T-cell (primary cell): ENCODE measurements around the gene LRP5. TPM values are rescaled to one million over a fixed set of nuclear protein-coding genes. Genes with fewer than 3 reads are reported as not detected.

Source experiments
- ATAC-seq, 4 experiments: fragments of 200-7000 bp in 3 of 4; fragments of 150-1000 bp in 1 of 4; cut with Tn5 transposase; replicated peaks in 1 of 4; 1 replicate in 3 of 4; 2 replicates in 1 of 4; pipeline ENCODE4 v1.10.0; 2021; ENCODE audit warnings: moderate library complexity in 3 of 4, mild to moderate bottlenecking in 2 of 4, moderate number of reproducible peaks in 1 of 4
- CTCF ChIA-PET, 2 donors: fragments of 300-600 bp; sonication (Branson Sonifier 250); formaldehyde crosslinking; loops; one replicate each; lab custom pipeline; 2022; ENCODE audit warnings: antibody characterized with exemption in 2 of 2; lab: Charles Lee
- POLR2A ChIA-PET, 2 donors: fragments of 300-600 bp; sonication (Branson Sonifier 250); formaldehyde crosslinking; loops; one replicate each; lab custom pipeline; 2022; ENCODE audit warnings: antibody characterized with exemption in 2 of 2; lab: Charles Lee
- DNase-seq, 35 experiments: peaks; one replicate each; pipeline versions ENCODE4 v3.0.0 to v3.0.0-alpha.2; 2013 to 2023
- H3K27ac ChIP-seq: one replicate; pipeline ENCODE4 v1.5.1; 2013; ENCODE audit warnings: low read length
- H3K27me3 ChIP-seq, 2 experiments: replicated peaks in 1 of 2; 1 replicate in 1 of 2; 2 replicates in 1 of 2; pipeline versions ENCODE4 v1.6.1 to v1.7.0; 2013; ENCODE audit warnings: low read length in 1 of 2, mixed read lengths in 1 of 2; ENCODE audit not compliant: control insufficient read depth in 2 of 2, insufficient read depth in 2 of 2; ENCODE audit errors: extremely low read depth in 1 of 2
- H3K36me3 ChIP-seq, 2 donors: 1 replicate in 1 of 2; 2 replicates in 1 of 2; pipeline versions ENCODE4 v1.6.1 to v1.7.0; 2013; ENCODE audit warnings: low read length in 1 of 2; ENCODE audit not compliant: control insufficient read depth in 2 of 2, insufficient read depth in 1 of 2; ENCODE audit errors: extremely low read depth in 1 of 2
- H3K4me1 ChIP-seq, 2 experiments: 1 replicate in 1 of 2; 2 replicates in 1 of 2; pipeline versions ENCODE4 v1.6.1 to v1.7.0; 2013; ENCODE audit warnings: low read length in 2 of 2, mixed read lengths in 1 of 2; ENCODE audit not compliant: insufficient read depth in 2 of 2, control insufficient read depth in 1 of 2; ENCODE audit errors: extremely low read depth in 1 of 2
- H3K4me3 ChIP-seq, 2 donors: 1 replicate in 1 of 2; 2 replicates in 1 of 2; pipeline versions ENCODE4 v1.5.1 to v1.7.0; 2013; ENCODE audit warnings: mild to moderate bottlenecking in 2 of 2, low read length in 1 of 2, moderate library complexity in 1 of 2; ENCODE audit not compliant: control insufficient read depth in 1 of 2; ENCODE audit errors: extremely low read depth in 1 of 2
- H3K9me3 ChIP-seq: 2 replicates; pipeline ENCODE4 v1.7.0; 2013
- H3K27ac Mint-ChIP-seq, 2 donors: one replicate each; pipeline ENCODE4 v1.8.0; 2020 to 2021; ENCODE audit warnings: mild to moderate bottlenecking in 2 of 2, mixed read lengths in 2 of 2
- H3K27me3 Mint-ChIP-seq, 2 donors: one replicate each; pipeline ENCODE4 v1.8.0; 2021 to 2022; ENCODE audit warnings: mixed read lengths in 2 of 2
- H3K36me3 Mint-ChIP-seq: one replicate; pipeline ENCODE4 v1.8.0; 2021; ENCODE audit warnings: mixed read lengths
- H3K4me1 Mint-ChIP-seq, 3 donors: one replicate each; pipeline ENCODE4 v1.8.0; 2020 to 2022; ENCODE audit warnings: mixed read lengths in 3 of 3, mild to moderate bottlenecking in 1 of 3
- H3K4me3 Mint-ChIP-seq, 3 donors: one replicate each; pipeline ENCODE4 v1.8.0; 2020 to 2022; ENCODE audit warnings: mild to moderate bottlenecking in 3 of 3, mixed read lengths in 3 of 3, moderate library complexity in 3 of 3
- H3K9me3 Mint-ChIP-seq, 3 donors: one replicate each; pipeline ENCODE4 v1.8.0; 2020 to 2022; ENCODE audit warnings: mixed read lengths in 3 of 3
- whole genome bisulfite sequencing: methylation state at CpG from one replicate; pipeline ENCODE4 v1.1.5; 2013; ENCODE audit warnings: missing lambda C conversion rate; ENCODE audit not compliant: insufficient coverage; 5-methylcytosine and 5-hydroxymethylcytosine counted together
- total RNA-seq, 35 experiments: library from RNA in 6 of 35; stranded (reverse) in 6 of 35; fragments of 120-200 nt in 1 of 35; gene quantifications; one replicate each; pipeline versions ENCODE4 v1.2.1 to v1.2.4 and lab custom pipeline; 2013 to 2026

Gene LRP5
- total RNA-seq, 5 donors from 2014 or later (not counting 1 experiment from before 2014, with no cell fraction given), result 1.8 to 11.3 (median 7.0) TPM

DNA sequence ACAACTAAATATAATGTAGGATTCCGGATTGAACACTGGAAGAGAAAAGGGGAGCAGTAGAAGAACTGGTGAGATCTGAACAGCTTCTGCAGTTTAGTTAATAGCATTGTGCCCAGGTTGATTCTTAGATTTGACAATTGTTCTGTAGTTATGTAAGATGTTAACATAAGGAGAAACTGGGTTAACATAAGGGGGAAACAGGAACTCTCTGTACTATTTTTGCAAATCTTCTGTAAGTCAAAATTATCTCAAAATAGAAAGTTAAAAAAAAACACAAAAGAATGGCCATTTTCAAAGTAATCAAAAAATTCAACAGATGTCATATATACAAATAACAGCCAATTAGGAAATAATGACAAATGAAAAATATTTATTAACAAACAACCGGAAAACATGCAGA lies 18.7 kb upstream of the LRP5 start:
- Histone ChIP-seq H3K9me3 (no peaks in the 10 kb centered on the region), H3K4me1 (peaks cover 0 to 8% of the 10 kb centered on the region in 2 experiments), H3K27me3 (peaks cover 0 to 14% of the 10 kb centered on the region in 2 experiments), H3K4me3 (no peak overlapping the region), H3K27ac (no peak overlapping the region), H3K36me3 (no peaks in the 10 kb centered on the region)
- peaks cover 3% of the 10 kb centered on the region for H3K36me3 Mint-ChIP-seq
- H3K27me3 Mint-ChIP-seq, result peaks cover 0 to 2% of the 10 kb centered on the region in 2 donors
- CTCF ChIA-PET, result no interaction called here
- H3K4me1 Mint-ChIP-seq, result peaks cover 0 to 4% (median 1%) of the 10 kb centered on the region in 3 donors
- 71% methylated on average over 1 of the region's 2 CpGs for WGBS
- POLR2A ChIA-PET, result no interaction called here
- no peak overlapping the region for H3K27ac Mint-ChIP-seq
- no peak for ATAC-seq
- H3K9me3 Mint-ChIP-seq, result peaks cover 0 to 3% (median 0%) of the 10 kb centered on the region in 3 donors
- no peak for DNase-seq
- H3K4me3 Mint-ChIP-seq, result no peak overlapping the region

DNA sequence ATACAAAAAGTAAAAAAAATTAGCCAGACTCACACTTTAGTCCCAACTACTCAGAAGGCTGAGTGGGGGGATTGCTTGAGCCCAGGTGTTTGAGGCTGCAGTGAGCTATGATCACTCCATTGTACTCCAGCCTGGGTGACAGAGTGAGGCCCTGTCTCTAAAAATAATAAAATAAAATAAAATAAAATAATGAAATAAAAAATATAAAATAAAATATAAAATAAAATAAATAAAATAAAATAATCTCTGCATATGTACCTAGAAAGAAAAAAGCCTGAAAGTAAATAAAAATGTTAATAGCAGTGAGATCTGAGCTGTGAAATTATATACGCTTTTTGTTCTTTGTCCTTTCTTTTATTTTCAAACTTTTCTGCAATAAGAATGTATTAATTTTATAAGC lies 17.1 kb upstream of the LRP5 start:
- no peaks in the 10 kb centered on the region for H3K36me3 Mint-ChIP-seq
- no peaks in the 10 kb centered on the region for H3K9me3 ChIP-seq
- H3K4me3 Mint-ChIP-seq, result no peak overlapping the region
- peaks cover 0 to 4% (median 1%) of the 10 kb centered on the region in 3 donors for H3K4me1 Mint-ChIP-seq
- H3K27ac ChIP-seq, result no peak overlapping the region
- H3K4me1 ChIP-seq, result peaks cover 0 to 8% of the 10 kb centered on the region in 2 experiments
- WGBS, result no CpG with 5 or more reads among the region's 1 CpG
- H3K27me3 Mint-ChIP-seq, result no peaks in the 10 kb centered on the region
- CTCF ChIA-PET, result interaction anchor here (1.1 to 4.2 kb wide), 3 partner anchors 24 to 48 kb away, joined by 3 to 29 read pairs (median 4); no protein-coding TSS in a partner anchor
- no peaks in the 10 kb centered on the region for H3K9me3 Mint-ChIP-seq
- no peak overlapping the region for H3K4me3 ChIP-seq
- POLR2A ChIA-PET, result no interaction called here
- ATAC-seq, result no peak
- H3K27ac Mint-ChIP-seq, result no peak overlapping the region
- peaks cover 0 to 19% of the 10 kb centered on the region in 2 experiments for H3K27me3 ChIP-seq
- H3K36me3 ChIP-seq, result no peaks in the 10 kb centered on the region
- DNase-seq, result no peak

DNA sequence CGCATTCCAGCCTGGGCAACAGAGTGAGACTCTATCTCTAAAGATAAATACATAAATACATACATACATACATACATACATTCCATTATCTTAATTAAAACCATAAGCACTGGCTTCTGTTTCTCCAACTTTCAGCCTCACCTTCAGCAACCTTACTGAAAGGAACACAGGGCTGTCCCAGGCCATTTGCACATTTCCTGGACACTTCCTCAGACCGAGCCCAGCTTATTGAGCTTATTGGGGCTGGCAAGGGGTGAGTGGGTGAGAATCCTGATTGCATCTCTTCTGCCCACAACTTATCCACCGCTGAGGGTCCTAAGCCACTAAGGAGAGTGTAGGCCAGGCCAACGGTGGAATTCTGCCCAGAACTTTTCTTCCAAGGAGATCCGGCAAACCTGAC lies 16.5 kb upstream of the LRP5 start:
- no peak overlapping the region for H3K4me3 Mint-ChIP-seq
- Histone ChIP-seq H3K9me3 (no peaks in the 10 kb centered on the region), H3K36me3 (no peaks in the 10 kb centered on the region), H3K27ac (no peak overlapping the region), H3K4me1 (peaks cover 0 to 8% of the 10 kb centered on the region in 2 experiments), H3K4me3 (no peak overlapping the region), H3K27me3 (peaks cover 0 to 19% of the 10 kb centered on the region in 2 experiments)
- H3K36me3 Mint-ChIP-seq, result no peaks in the 10 kb centered on the region
- no peak overlapping the region for H3K27ac Mint-ChIP-seq
- no peaks in the 10 kb centered on the region for H3K27me3 Mint-ChIP-seq
- H3K9me3 Mint-ChIP-seq, result no peaks in the 10 kb centered on the region
- DNase-seq (no peak), ATAC-seq (no peak)
- WGBS, result 100% methylated on average over 2 of the region's 5 CpGs
- H3K4me1 Mint-ChIP-seq, result peaks cover 0 to 4% (median 1%) of the 10 kb centered on the region in 3 donors
- POLR2A ChIA-PET, result no interaction called here
- CTCF ChIA-PET, result interaction anchor here (0.6 to 4.2 kb wide), 7 partner anchors 24 to 113 kb away, joined by 3 to 33 read pairs (median 3); partner anchors contain the start of gene C11orf24 (in 1 of the 2)

DNA sequence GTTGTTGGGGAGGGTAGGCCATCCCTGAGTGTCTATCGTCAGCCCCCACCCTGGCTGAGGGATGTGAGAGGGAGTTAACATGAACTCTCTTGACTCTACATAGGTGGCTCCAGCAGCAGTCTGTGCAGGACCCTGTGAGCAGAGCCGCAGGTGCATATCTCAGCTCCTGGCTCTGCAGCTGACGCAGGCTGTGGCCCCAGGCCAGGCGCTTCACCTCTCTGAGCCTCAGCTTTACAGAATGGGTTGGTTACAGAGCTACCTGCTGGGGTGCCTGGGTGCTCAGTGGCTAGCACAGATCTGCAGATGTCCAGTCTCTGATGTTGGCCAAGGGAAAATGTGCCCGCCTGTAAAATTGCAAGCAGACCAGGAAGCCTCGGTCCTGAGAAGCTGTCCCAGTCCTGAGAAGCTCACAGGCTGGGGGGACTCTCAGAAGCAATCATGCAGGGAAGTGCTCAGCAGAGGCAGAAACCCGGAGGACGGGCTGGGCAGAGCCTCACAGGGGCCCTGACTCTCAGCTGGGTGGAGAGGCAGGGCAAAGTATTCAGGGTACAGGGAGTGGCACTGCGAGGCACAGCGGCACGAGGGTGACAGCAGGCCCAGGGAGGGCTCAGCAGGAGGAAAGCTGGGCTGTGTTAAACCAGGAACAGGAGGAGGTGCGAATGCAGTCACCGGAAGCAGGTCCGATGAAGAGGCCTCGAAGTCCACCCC lies 15.9 kb upstream of the LRP5 start:
- ATAC-seq, result no peak
- H3K4me3 ChIP-seq, result no peak overlapping the region
- 88% methylated on average over 12 of the region's 15 CpGs for WGBS
- no peak for DNase-seq
- CTCF ChIA-PET, result interaction anchor here (0.6 to 4.2 kb wide), 5 partner anchors 26 to 113 kb away, joined by 3 to 33 read pairs (median 4); no protein-coding TSS in a partner anchor
- Mint-ChIP-seq H3K9me3 (no peaks in the 10 kb centered on the region), H3K4me3 (no peak overlapping the region), H3K27me3 (no peaks in the 10 kb centered on the region), H3K4me1 (peaks cover 0 to 4% (median 1%) of the 10 kb centered on the region in 3 donors), H3K27ac (peak overlapping the region in 1 of 2 donors; percentile 10), H3K36me3 (no peaks in the 10 kb centered on the region)
- H3K27me3 ChIP-seq, result peaks cover 0 to 19% of the 10 kb centered on the region in 2 experiments
- no peak overlapping the region for H3K27ac ChIP-seq
- H3K36me3 ChIP-seq, result no peaks in the 10 kb centered on the region
- H3K9me3 ChIP-seq, result no peaks in the 10 kb centered on the region
- peaks cover 0 to 8% of the 10 kb centered on the region in 2 experiments for H3K4me1 ChIP-seq
- POLR2A ChIA-PET, result no interaction called here

DNA sequence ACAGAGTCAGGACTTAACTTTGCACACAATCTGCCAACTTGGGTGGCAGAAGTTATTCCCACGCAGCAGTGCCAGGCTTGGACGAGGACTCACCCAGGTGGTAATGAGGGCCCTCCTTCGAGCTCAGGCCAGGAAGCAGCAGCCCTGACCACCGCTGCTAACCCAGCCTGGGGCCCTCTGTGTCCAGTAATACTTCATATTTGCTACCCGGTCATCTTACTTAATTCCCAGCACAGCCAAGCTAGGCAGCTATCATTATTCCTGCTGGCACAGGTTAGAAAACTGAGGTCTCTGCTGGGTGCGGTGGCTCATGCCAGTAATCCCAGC lies 15.4 kb upstream of the LRP5 start:
- peaks cover 0 to 4% (median 1%) of the 10 kb centered on the region in 3 donors for H3K4me1 Mint-ChIP-seq
- no peaks in the 10 kb centered on the region for H3K27me3 Mint-ChIP-seq
- ATAC-seq (no peak), DNase-seq (no peak)
- no peak overlapping the region for H3K27ac ChIP-seq
- H3K9me3 Mint-ChIP-seq, result no peaks in the 10 kb centered on the region
- no peak overlapping the region for H3K4me3 Mint-ChIP-seq
- H3K4me1 ChIP-seq, result peaks cover 0 to 8% of the 10 kb centered on the region in 2 experiments
- ChIA-PET CTCF (interaction anchor here (3.8 to 4.2 kb wide), 2 partner anchors 39 kb away, joined by 29 to 33 read pairs; no protein-coding TSS in a partner anchor), POLR2A (no interaction called here)
- H3K27ac Mint-ChIP-seq, result no peak overlapping the region
- H3K27me3 ChIP-seq, result peaks cover 0 to 19% of the 10 kb centered on the region in 2 experiments
- WGBS, result 85% methylated on average over 5 of the region's 6 CpGs
- H3K36me3 ChIP-seq, result no peaks in the 10 kb centered on the region
- H3K9me3 ChIP-seq, result no peaks in the 10 kb centered on the region
- no peak overlapping the region for H3K4me3 ChIP-seq
- no peaks in the 10 kb centered on the region for H3K36me3 Mint-ChIP-seq

DNA sequence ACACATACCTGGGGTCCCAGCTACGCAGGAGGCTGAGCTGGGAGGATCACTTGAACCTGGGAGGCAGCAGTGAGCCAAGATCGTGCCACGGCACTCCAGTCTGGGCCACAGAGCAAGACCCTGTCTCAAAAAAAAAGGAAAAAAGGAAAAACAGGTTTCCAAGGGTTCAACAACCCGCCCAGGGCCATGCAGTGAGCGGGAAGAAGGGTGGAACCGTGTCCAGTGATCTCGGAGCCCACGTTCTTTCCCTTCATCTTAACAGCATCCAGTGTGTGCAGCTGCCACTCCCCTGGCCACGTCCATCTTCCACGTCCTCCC lies 14.9 kb upstream of the LRP5 start:
- H3K4me3 ChIP-seq, result no peak overlapping the region
- no peaks in the 10 kb centered on the region for H3K27me3 Mint-ChIP-seq
- CTCF ChIA-PET, result interaction anchor here (0.6 to 4.2 kb wide), 5 partner anchors 20 to 95 kb away, joined by 3 to 33 read pairs (median 5); no protein-coding TSS in a partner anchor
- H3K4me1 ChIP-seq, result peaks cover 0 to 8% of the 10 kb centered on the region in 2 experiments
- no peak overlapping the region for H3K27ac ChIP-seq
- no peak for ATAC-seq
- POLR2A ChIA-PET, result interaction anchor here in 1 of 2 donors (0.6 kb wide), 1 partner anchor 163 kb away, joined by 3 read pairs; the partner anchor contains the start of gene PPP6R3
- no peaks in the 10 kb centered on the region for H3K9me3 Mint-ChIP-seq
- peaks cover 0 to 4% (median 1%) of the 10 kb centered on the region in 3 donors for H3K4me1 Mint-ChIP-seq
- no peak for DNase-seq
- peaks cover 0 to 19% of the 10 kb centered on the region in 2 experiments for H3K27me3 ChIP-seq
- H3K27ac Mint-ChIP-seq, result no peak overlapping the region
- H3K36me3 Mint-ChIP-seq, result no peaks in the 10 kb centered on the region
- 36% methylated on average over 8 of the region's 10 CpGs for WGBS
- no peaks in the 10 kb centered on the region for H3K9me3 ChIP-seq
- no peak overlapping the region for H3K4me3 Mint-ChIP-seq
- H3K36me3 ChIP-seq, result no peaks in the 10 kb centered on the region
